ENCODE measurements around the gene AKAP6.

The AKAP6 gene

DNA sequence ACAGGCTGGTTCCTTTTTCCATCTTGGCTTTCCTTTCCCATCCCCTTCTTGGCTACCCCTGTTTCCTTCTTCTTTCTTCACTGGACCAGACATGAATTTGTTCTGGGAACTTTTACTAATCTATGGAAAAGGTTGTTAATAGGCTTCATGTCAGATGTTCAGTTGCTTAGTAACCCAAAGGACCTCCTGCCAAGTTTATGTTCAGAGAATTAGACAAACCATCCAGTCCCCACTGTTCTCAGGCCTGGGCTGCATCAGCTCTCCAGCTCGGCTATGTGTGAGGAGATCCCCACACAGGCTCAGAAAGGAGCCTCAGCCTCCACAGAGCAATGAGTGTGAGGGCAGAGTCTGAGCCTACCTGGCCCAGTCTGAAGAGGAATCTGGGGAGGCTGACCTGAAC lies 78.0 kb downstream of the AKAP6 start:
- no peak overlapping the region for H3K4me3 ChIP-seq (ENCODE audit: low read length)
- H3K4me2 ChIP-seq (ENCODE audit: low read length) = no peak overlapping the region
- H3K27ac ChIP-seq (ENCODE audit: low read depth, low read length) = no peak overlapping the region
- H4K20me1 ChIP-seq (ENCODE audit: control insufficient read depth, insufficient read depth, low read depth, low read length) = no peaks in the 10 kb centered on the region
- H3K36me3 ChIP-seq (ENCODE audit: control insufficient read depth, low read length) = no peaks in the 10 kb centered on the region
- H3K79me2 ChIP-seq (ENCODE audit: control insufficient read depth, low read length) = no peaks in the 10 kb centered on the region
- no peaks in the 10 kb centered on the region for H3K9me3 ChIP-seq (ENCODE audit: control insufficient read depth, insufficient read depth, low read length)
- H3K9me2 ChIP-seq (replicated peaks; ENCODE audit: control insufficient read depth, low read length) = no peaks in the 10 kb centered on the region
- H3F3A ChIP-seq (ENCODE audit: control insufficient read depth, insufficient read depth) = no peaks in the 10 kb centered on the region
- TF ChIP-seq, protein P1, sequence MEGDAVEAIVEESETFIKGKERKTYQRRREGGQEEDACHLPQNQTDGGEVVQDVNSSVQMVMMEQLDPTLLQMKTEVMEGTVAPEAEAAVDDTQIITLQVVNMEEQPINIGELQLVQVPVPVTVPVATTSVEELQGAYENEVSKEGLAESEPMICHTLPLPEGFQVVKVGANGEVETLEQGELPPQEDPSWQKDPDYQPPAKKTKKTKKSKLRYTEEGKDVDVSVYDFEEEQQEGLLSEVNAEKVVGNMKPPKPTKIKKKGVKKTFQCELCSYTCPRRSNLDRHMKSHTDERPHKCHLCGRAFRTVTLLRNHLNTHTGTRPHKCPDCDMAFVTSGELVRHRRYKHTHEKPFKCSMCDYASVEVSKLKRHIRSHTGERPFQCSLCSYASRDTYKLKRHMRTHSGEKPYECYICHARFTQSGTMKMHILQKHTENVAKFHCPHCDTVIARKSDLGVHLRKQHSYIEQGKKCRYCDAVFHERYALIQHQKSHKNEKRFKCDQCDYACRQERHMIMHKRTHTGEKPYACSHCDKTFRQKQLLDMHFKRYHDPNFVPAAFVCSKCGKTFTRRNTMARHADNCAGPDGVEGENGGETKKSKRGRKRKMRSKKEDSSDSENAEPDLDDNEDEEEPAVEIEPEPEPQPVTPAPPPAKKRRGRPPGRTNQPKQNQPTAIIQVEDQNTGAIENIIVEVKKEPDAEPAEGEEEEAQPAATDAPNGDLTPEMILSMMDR (IDR thresholded peaks at IDR 0.05; ENCODE audit: low read depth, low read length, poor library complexity, severe bottlenecking) = no peak
- no peak for TF ChIP-seq EZH2phosphoT487 (IDR thresholded peaks at IDR 0.05; ENCODE audit: borderline replicate concordance, low read length)
- no peaks in the 10 kb centered on the region for H3K4me1 ChIP-seq (ENCODE audit: control insufficient read depth, low read length)
- H3K27me3 ChIP-seq (ENCODE audit: control insufficient read depth, low read length) = no peaks in the 10 kb centered on the region; the same call in 1 of the 2 replicates

DNA sequence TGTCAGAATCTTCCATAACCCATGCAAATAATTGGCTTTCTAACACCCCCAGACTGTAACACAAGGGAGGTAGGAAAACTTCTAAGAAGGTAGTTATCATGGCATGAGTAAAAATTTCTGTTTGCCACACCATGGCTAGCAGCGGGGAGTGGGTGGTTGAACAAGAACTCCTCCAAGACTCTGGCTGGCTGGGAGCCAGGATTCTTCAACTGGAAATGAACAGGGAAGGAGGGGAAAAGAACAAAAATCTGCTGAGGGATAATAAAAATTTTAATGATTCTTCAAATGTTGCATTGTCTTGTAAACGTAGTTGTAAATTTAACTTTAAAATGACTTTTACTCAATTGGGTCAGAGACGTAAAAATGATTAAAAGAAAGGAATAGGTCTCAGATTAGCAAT lies 78.9 kb downstream of the AKAP6 start:
- Histone ChIP-seq H3K27me3 (ENCODE audit: control insufficient read depth, low read length) (no peaks in the 10 kb centered on the region; the same call in 1 of the 2 replicates), H3K27ac (ENCODE audit: low read depth, low read length) (no peak overlapping the region), H3K9me3 (ENCODE audit: control insufficient read depth, insufficient read depth, low read length) (no peaks in the 10 kb centered on the region), H3K4me2 (ENCODE audit: low read length) (no peak overlapping the region), H4K20me1 (ENCODE audit: control insufficient read depth, insufficient read depth, low read depth, low read length) (no peaks in the 10 kb centered on the region), H3F3A (ENCODE audit: control insufficient read depth, insufficient read depth) (no peaks in the 10 kb centered on the region), H3K9me2 (replicated peaks; ENCODE audit: control insufficient read depth, low read length) (no peaks in the 10 kb centered on the region), H3K4me1 (ENCODE audit: control insufficient read depth, low read length) (no peaks in the 10 kb centered on the region), H3K36me3 (ENCODE audit: control insufficient read depth, low read length) (no peaks in the 10 kb centered on the region), H3K4me3 (ENCODE audit: low read length) (no peak overlapping the region), H3K79me2 (ENCODE audit: control insufficient read depth, low read length) (no peaks in the 10 kb centered on the region)
- TF ChIP-seq, protein P1 (IDR thresholded peaks at IDR 0.05; ENCODE audit: low read depth, low read length, poor library complexity, severe bottlenecking) = no peak
- TF ChIP-seq EZH2phosphoT487 (IDR thresholded peaks at IDR 0.05; ENCODE audit: borderline replicate concordance, low read length) = no peak

DNA sequence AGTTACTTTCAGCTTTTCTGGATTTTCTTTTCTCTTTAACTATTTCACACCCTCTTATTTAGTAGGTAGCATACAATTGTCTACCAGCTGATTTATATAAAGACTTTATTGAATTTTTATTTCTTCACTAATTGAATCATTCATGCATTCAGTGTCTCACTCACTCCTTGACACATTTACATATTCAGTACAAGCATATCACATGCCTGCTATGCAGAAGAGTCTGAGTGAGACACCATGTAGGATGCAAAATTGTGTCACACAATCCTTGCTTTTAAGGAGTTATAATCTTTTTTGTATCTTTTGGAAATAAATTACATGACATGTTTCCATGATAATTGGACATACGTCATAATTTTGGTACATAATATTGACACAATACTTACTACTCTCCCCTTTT lies 83.0 kb downstream of the AKAP6 start:
- Histone ChIP-seq H3K27ac (ENCODE audit: low read depth, low read length) (no peak overlapping the region), H3K9me3 (ENCODE audit: control insufficient read depth, insufficient read depth, low read length) (no peaks in the 10 kb centered on the region), H3K4me3 (ENCODE audit: low read length) (no peak overlapping the region), H3F3A (ENCODE audit: control insufficient read depth, insufficient read depth) (no peaks in the 10 kb centered on the region), H3K4me2 (ENCODE audit: low read length) (no peak overlapping the region), H3K79me2 (ENCODE audit: control insufficient read depth, low read length) (no peaks in the 10 kb centered on the region), H3K4me1 (ENCODE audit: control insufficient read depth, low read length) (no peaks in the 10 kb centered on the region), H4K20me1 (ENCODE audit: control insufficient read depth, insufficient read depth, low read depth, low read length) (no peaks in the 10 kb centered on the region), H3K27me3 (ENCODE audit: control insufficient read depth, low read length) (no peaks in the 10 kb centered on the region; the same call in 1 of the 2 replicates), H3K36me3 (ENCODE audit: control insufficient read depth, low read length) (no peaks in the 10 kb centered on the region), H3K9me2 (replicated peaks; ENCODE audit: control insufficient read depth, low read length) (no peaks in the 10 kb centered on the region)
- TF ChIP-seq EZH2phosphoT487 (IDR thresholded peaks at IDR 0.05; ENCODE audit: borderline replicate concordance, low read length) = no peak
- TF ChIP-seq, protein P1 (IDR thresholded peaks at IDR 0.05; ENCODE audit: low read depth, low read length, poor library complexity, severe bottlenecking) = no peak
